ENCODE data around the gene HTR1E.
"Not testable (repeated sequence)": the region's sequence is repeated elsewhere in the genome, so short reads cannot be mapped to it uniquely, and the experiment has no call there.

Gene HTR1E, protein sequence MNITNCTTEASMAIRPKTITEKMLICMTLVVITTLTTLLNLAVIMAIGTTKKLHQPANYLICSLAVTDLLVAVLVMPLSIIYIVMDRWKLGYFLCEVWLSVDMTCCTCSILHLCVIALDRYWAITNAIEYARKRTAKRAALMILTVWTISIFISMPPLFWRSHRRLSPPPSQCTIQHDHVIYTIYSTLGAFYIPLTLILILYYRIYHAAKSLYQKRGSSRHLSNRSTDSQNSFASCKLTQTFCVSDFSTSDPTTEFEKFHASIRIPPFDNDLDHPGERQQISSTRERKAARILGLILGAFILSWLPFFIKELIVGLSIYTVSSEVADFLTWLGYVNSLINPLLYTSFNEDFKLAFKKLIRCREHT

GRCh38 chr6:86937219-86938079, at the start of gene HTR1E:
Gene HTR1E, plus strand, starts transcription at chr6:86937528. Its CDS starts 77,807 bp downstream, at chr6:87015335.
- DNase-seq (ENCODE audit: insufficient read length, low spot score), result no peak
- no peak for FAIRE-seq

DNA sequence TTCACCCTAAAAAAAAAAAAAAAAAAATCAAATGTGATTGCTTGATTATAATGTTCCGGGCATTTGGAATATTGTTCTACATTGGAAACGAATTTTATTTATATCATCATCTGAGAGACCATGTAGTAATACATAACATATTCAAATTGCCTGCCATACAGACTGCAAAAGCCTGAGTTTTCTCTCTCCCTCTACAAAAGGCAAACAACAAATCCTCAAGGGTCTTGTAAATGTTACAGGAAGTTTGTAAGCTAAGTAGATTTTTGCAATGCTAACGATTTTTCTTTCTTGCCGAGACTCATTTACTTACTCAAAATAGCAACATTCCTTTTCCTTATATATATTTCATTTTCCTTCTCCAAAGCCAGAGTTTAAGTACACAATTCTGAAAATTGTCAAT, 49.0 kb upstream of the HTR1E start:
- DNase-seq (ENCODE audit: insufficient read length, low spot score), result no peak
- FAIRE-seq, result no peak

GRCh38 chr6:86897265-86897664, 40.1 kb upstream of the HTR1E start:
- not testable (repeated sequence) for FAIRE-seq; DNase-seq (ENCODE audit: insufficient read length, low spot score)

- no peak for DNase-seq (ENCODE audit: insufficient read length, low spot score)
- no peak for FAIRE-seq
Measured at GRCh38 chr6:86913795-86914194, 23.5 kb upstream of the HTR1E start.

- no peak for FAIRE-seq
Measured at GRCh38 chr6:86916393-86916792, 20.9 kb upstream of the HTR1E start.

GRCh38 chr6:86927138-86927537, 10.2 kb upstream of the HTR1E start:
- not testable (repeated sequence) for DNase-seq (ENCODE audit: insufficient read length, low spot score); FAIRE-seq

More at GRCh38 chr6:86916393-86916792, 20.9 kb upstream of the HTR1E start:
- no peak for DNase-seq (ENCODE audit: insufficient read length, low spot score)

- not testable (repeated sequence) for FAIRE-seq
Measured at GRCh38 chr6:86927859-86928258, 9.5 kb upstream of the HTR1E start.

DNA sequence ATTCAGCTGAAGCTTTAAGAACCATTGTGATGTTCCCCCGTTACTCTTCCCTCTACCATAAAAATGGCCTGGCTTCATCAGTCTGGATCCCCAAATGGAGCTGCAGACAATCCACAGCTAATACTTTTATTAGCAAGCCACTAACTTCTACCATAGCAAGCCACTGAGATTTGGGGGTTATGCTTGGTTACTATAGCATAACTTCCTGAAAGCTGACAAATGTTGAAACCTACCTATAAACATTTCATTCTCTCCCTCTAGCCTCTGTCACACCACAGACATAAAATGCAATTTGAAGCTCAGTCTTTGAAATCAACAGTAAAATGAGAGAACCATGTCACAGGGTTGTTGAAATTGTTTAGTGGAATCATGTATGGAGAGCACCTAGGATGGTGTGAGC, 3.0 kb upstream of the HTR1E start:
- DNase-seq (ENCODE audit: insufficient read length, low spot score), result no peak
- FAIRE-seq, result no peak

More at GRCh38 chr6:86927859-86928258, 9.5 kb upstream of the HTR1E start:
- DNase-seq (ENCODE audit: insufficient read length, low spot score), result not testable (repeated sequence)

- no peak for FAIRE-seq
- DNase-seq (ENCODE audit: insufficient read length, low spot score), result no peak
Measured at GRCh38 chr6:86936834-86937218, 502 bp upstream of the HTR1E start.

DNA sequence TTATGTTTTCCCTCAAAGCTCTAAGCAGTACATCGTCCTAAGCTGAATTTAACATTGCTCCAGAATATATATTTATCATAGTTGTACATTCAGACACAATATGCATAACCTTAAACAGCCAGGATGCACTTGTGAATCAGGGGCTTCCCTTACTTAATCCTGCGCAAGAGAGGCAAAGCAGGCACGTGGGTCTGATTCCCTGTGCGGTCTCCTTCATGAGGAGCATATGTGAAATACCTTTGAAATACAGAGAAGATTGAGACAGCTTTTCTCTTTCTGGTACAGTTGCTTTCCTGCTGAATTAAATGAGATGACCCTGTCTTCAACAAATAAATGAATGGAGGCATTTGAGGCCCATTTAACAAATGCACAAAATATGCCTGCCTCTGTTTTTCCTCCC, 1.5 kb downstream of the HTR1E start:
- DNase-seq (ENCODE audit: insufficient read length, low spot score), result no peak
- no peak for FAIRE-seq

DNA sequence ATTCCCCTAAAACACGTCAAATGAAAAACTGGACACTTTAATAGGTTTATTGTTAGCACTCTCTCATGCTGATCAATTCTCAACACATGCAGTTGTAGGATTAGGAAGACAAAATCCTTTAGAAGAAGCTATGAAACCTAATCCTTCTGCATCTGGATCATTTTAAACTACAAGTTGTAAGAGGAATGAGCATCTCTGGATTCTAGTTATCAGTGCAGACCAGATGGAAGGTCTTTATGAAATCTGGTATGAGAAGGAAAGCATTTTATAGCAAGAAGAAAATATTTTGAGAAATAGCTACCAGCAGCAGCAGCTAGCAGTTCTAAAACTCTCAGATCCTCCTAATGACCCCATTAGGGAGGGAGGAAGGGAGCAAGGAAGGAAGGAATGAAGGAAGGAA, 4.1 kb downstream of the HTR1E start:
- DNase-seq (ENCODE audit: insufficient read length, low spot score) (no peak), FAIRE-seq (no peak)

DNA sequence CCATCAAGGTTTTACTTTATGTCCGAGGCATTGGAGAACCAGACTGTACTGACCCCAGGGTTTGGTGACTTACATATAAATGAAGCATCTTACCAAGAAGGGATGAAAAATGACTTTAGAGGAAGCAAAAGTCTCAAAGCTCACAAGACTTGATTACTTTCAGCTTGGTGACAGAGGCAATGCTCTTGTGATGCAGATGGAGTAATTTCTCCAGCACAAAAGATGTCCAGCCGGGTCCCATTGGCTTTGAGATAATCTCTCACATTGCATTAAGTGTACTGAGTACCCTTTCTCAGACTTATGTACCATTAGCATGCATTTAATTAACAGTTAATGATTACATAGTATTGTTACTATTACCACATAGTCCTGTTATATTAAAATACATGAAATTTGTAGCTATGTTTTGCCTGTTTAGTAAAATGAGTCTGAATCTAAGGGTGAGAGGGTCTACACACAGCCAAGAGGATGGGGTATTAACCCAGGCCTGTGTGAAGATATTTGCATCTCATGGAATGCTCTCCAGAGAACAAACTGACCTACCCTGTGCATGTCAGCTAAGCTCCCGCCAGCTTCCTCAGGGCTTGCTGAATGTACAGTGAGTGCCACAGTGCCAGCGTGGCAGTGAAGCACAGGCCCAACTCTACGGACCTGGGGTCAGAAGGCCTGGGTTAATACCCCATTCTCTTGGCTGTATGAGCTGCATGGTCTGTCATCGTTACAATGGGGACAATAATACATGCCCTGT, 5.6 kb downstream of the HTR1E start:
- no peak for FAIRE-seq
- no peak for DNase-seq (ENCODE audit: insufficient read length, low spot score)

- FAIRE-seq (no peak), DNase-seq (ENCODE audit: insufficient read length, low spot score) (no peak)
Measured at GRCh38 chr6:86943819-86944407, 6.6 kb downstream of the HTR1E start.

GRCh38 chr6:86949771-86950170, 12.4 kb downstream of the HTR1E start:
- FAIRE-seq, result no peak
- no peak for DNase-seq (ENCODE audit: insufficient read length, low spot score)

DNA sequence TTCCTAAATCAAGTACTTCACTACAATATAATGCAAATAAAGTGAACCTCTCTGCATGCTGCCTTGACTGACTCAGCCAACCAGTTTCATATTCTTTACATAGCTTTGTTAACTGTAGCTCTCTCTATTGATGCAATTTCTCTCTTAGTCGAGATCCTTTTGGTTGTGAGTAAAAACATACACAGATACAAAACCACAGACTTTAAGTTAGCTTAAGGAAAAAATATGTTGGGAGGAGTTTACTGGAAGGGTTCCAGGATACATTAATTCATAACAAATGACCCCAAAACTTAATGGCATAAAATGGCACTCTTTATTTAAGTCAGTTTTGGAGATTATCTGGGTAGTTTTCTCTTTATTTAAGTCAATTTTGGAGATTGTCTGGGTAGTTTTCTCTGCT, 15.7 kb downstream of the HTR1E start:
- FAIRE-seq (no peak), DNase-seq (ENCODE audit: insufficient read length, low spot score) (no peak)

DNA sequence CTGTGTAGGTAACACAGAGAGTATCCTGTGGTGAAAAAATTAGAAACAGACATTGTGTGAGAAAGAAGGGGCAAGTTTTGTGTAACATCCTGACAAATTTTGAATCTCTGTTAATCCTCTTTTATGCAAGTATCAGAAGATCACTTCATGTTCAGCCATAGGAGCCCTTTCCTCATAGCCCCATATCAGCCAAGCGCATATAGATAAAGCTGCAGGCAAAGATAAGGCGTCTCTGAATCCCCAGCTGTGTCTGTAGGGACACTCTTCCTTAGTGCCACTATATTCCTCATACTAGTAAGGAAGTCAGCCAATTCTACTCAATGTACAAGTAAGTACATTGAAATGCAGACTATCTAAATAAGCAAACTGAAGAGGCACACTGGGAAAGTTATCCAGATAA, 22.3 kb downstream of the HTR1E start:
- FAIRE-seq (no peak), DNase-seq (ENCODE audit: insufficient read length, low spot score) (no peak)

DNA sequence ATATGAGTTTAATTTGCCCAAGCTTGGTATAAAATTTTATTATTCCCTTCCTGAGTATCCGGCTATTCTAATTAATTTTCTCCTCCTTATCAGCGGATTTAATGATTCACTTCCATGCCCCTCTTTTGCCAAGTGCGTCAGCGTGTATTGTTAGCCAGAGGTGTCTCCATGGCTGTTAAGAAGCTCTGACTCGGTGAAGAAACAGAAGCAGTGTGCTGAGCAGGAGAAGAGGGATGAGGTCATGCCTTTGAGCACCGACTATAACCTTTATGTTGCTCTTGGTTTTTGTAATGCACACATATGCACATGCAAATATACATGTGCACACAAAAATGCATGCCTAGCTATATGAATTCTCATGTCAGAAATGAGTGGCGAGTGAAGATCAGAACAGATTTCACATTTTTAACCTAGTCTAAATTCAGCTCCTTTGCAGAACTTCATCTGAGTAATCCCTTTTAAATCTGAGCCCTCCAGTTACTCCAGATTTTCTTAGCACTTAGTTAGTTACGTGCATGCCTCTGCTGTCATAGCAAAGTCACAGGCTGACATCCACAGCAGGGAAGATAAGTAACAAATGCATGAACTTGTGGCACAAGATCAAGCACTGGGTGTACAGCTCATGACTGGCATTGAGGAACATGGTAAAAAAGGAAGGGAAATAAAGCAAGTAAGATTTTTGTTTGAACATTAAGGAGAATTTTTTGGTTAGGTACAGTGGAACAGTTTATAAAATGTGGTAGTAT, 24.3 kb downstream of the HTR1E start:
- no peak for DNase-seq (ENCODE audit: insufficient read length, low spot score)
- no peak for FAIRE-seq

DNA sequence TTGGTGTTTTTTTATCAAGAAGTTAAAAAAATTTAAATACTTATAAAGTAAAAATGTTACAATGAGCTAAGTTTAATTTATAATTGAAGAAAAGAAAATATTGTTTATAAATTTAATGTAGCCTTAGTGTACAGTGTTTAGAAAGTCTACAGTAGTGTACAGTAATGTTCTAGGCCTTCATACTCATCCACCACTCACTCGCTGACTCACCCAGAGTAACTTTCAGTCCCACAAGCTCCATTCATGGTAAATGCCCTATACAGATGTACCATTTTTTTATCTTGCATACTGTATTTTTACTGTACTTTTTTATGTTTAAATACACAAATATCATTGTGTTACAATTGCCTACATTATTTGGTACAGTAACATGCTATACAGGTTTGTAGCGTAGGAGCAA, 26.0 kb downstream of the HTR1E start:
- DNase-seq (ENCODE audit: insufficient read length, low spot score), result no peak
- no peak for FAIRE-seq

DNA sequence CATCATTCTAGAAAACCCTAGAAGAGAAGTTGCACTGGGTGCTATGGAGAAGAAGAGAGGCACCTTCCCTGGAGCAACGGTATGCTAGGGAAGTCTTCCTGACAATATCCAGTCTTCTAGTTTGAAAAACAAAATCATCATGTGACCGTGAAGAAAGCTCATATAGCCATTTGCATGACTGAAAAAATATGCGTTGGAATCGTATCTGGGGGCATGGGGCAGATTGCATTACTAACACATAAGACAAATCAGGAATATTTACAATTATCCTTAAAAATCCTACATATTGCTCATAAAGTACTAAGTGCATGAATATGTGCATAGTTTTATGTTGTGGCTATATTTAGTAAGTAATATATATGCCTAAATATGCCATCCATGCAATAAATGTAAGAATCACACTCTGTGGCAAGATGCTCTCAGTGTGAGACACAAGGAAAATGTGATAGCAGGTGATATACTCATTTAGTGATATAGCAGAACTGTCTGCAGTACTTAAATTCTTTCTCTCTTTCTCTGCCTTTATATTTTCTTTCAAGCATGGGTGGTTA, 26.8 kb downstream of the HTR1E start:
- no peak for FAIRE-seq
- DNase-seq (ENCODE audit: insufficient read length, low spot score), result no peak

GRCh38 chr6:86966271-86966670, 28.9 kb downstream of the HTR1E start:
- DNase-seq (ENCODE audit: insufficient read length, low spot score), result no peak
- FAIRE-seq, result no peak

Data from GM19239 (cell line).